Measurements from ENCODE around the gene PDK2. TPM values are rescaled to one million over a fixed set of nuclear protein-coding genes. Genes with fewer than 3 reads are reported as not detected.

PDK2 gene
- total and polyA plus RNA-seq, 2 experiments from 2014 or later = 12.0 to 15.9 TPM

DNA sequence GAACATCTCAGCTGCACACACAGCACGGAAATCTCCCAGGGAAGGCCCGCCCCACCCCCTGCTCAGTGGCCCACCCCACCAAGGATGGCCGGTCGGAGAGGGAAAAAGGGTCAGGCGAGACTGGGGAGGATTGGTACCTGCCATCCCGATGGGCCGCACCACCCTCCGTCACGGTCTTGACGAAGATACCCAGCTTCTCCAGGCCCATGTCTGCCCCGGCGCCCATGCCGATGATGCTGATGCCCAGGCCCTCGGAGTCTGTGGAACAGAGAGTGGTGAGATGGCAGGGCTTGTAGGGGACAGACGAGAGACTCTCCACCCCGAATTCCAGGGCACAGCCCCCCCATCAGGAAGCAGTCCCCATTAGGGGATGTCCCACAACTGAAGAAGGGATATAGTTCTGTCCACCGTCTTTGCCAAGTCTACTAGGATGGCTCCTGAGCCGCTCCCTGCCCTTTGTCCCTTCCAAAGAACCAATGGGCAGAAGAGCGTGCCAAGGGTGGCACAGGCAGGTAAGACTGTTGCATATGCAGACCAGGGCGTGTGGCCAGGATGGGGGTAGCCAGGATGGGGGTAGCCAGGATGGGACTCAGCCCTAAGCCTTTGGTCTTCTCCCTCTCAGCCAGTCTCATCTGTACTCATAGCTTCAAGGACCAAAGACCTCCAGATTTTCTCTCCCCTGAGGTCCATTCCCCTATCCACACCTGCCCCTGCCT is 48.5 kb downstream of the PDK2 start:
- H3K9me3 Mint-ChIP-seq = no peaks in the 10 kb centered on the region
- ATAC-seq (no peak), DNase-seq (ENCODE audit: low spot score) (no peak)
- Histone ChIP-seq H3F3A (replicated peaks; ENCODE audit: low read depth) (no peaks in the 10 kb centered on the region), H3K4me1 (ENCODE audit: insufficient read depth) (peaks cover 21% of the 10 kb centered on the region), H2AFZ (no peak overlapping the region), H3K27me3 (ENCODE audit: insufficient read depth) (peaks cover 11% of the 10 kb centered on the region), H3K4me2 (no peak overlapping the region), H3K9me2 (ENCODE audit: insufficient read depth) (no peaks in the 10 kb centered on the region), H3K4me3 (no peak overlapping the region), H3K27ac (ENCODE audit: low read depth) (no peak overlapping the region), H4K20me1 (replicated peaks; ENCODE audit: insufficient read depth) (no peaks in the 10 kb centered on the region), H3K79me2 (replicated peaks; ENCODE audit: insufficient read depth) (no peaks in the 10 kb centered on the region), H3K36me3 (ENCODE audit: insufficient read depth) (no peaks in the 10 kb centered on the region)
- TF ChIP-seq CREB1 (CRISPR knock-in tag; IDR thresholded peaks at IDR 0.05; ENCODE audit: low read depth) (no peak), POLR2AphosphoS5 (IDR thresholded peaks at IDR 0.05; ENCODE audit: low read depth) (no peak), NANOG (IDR thresholded peaks at IDR 0.05; ENCODE audit: borderline replicate concordance) (no peak), JUNB (IDR thresholded peaks at IDR 0.05; ENCODE audit: unreplicated experiment) (no peak), EZH2phosphoT487 (IDR thresholded peaks at IDR 0.05; ENCODE audit: unreplicated experiment) (no peak)
- H3K4me1 Mint-ChIP-seq = peaks cover 40% of the 10 kb centered on the region
- H3K4me3 Mint-ChIP-seq = no peak overlapping the region
- peaks cover 40% of the 10 kb centered on the region for H3K36me3 Mint-ChIP-seq (ENCODE audit: low read depth)
- no peak overlapping the region for H3K27ac Mint-ChIP-seq
- peaks cover 27% of the 10 kb centered on the region for H3K27me3 Mint-ChIP-seq (ENCODE audit: insufficient read depth, low read depth, poor library complexity)

DNA sequence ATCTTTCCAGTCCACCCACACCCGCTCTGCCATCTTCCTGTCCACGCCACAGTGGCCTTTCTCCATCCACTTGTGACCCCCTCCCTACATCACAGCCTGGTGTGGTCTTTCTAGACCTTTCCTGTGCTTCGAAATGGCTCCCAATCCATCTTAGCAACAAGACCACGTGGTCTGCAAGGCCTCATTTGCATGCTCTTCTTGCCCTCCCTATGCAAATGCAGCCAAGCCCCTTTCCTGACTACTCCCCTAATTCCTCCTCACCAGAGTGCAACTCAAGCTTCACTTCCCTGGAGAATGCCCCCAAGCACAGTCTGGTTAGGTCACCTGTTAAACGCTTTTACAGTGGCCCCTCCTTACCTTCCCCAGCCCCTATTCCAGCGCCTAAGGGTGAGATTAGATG is 49.2 kb downstream of the PDK2 start:
- Histone ChIP-seq H4K20me1 (replicated peaks; ENCODE audit: insufficient read depth) (no peaks in the 10 kb centered on the region), H3K36me3 (ENCODE audit: insufficient read depth) (no peaks in the 10 kb centered on the region), H3K4me2 (no peak overlapping the region), H3K4me3 (no peak overlapping the region), H3K79me2 (replicated peaks; ENCODE audit: insufficient read depth) (no peaks in the 10 kb centered on the region), H3K9me2 (ENCODE audit: insufficient read depth) (no peaks in the 10 kb centered on the region), H3F3A (replicated peaks; ENCODE audit: low read depth) (no peaks in the 10 kb centered on the region), H2AFZ (no peak overlapping the region), H3K27ac (ENCODE audit: low read depth) (no peak overlapping the region), H3K27me3 (ENCODE audit: insufficient read depth) (peaks cover 17% of the 10 kb centered on the region), H3K4me1 (ENCODE audit: insufficient read depth) (peaks cover 21% of the 10 kb centered on the region)
- Mint-ChIP-seq H3K9me3 (no peaks in the 10 kb centered on the region), H3K4me1 (peaks cover 43% of the 10 kb centered on the region), H3K27me3 (ENCODE audit: insufficient read depth, low read depth, poor library complexity) (peaks cover 28% of the 10 kb centered on the region), H3K36me3 (ENCODE audit: low read depth) (peaks cover 37% of the 10 kb centered on the region), H3K27ac (no peak overlapping the region), H3K4me3 (no peak overlapping the region; the same call in 2 of the 3 replicates)
- ATAC-seq (no peak), DNase-seq (ENCODE audit: low spot score) (no peak)
- TF ChIP-seq EZH2phosphoT487 (IDR thresholded peaks at IDR 0.05; ENCODE audit: unreplicated experiment) (no peak), STAT1 (IDR thresholded peaks at IDR 0.05; ENCODE audit: unreplicated experiment) (no peak), JUNB (IDR thresholded peaks at IDR 0.05; ENCODE audit: unreplicated experiment) (no peak), ZNF331 (CRISPR knock-in tag; IDR thresholded peaks at IDR 0.05; ENCODE audit: low read depth) (no peak), ZNF114 (CRISPR knock-in tag; IDR thresholded peaks at IDR 0.05) (no peak)
- TF ChIP-seq, protein P1, sequence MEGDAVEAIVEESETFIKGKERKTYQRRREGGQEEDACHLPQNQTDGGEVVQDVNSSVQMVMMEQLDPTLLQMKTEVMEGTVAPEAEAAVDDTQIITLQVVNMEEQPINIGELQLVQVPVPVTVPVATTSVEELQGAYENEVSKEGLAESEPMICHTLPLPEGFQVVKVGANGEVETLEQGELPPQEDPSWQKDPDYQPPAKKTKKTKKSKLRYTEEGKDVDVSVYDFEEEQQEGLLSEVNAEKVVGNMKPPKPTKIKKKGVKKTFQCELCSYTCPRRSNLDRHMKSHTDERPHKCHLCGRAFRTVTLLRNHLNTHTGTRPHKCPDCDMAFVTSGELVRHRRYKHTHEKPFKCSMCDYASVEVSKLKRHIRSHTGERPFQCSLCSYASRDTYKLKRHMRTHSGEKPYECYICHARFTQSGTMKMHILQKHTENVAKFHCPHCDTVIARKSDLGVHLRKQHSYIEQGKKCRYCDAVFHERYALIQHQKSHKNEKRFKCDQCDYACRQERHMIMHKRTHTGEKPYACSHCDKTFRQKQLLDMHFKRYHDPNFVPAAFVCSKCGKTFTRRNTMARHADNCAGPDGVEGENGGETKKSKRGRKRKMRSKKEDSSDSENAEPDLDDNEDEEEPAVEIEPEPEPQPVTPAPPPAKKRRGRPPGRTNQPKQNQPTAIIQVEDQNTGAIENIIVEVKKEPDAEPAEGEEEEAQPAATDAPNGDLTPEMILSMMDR (conservative IDR thresholded peaks at IDR 0.05; ENCODE audit: low read depth in 2 of 2) = no peak
- TF ChIP-seq, protein P2, sequence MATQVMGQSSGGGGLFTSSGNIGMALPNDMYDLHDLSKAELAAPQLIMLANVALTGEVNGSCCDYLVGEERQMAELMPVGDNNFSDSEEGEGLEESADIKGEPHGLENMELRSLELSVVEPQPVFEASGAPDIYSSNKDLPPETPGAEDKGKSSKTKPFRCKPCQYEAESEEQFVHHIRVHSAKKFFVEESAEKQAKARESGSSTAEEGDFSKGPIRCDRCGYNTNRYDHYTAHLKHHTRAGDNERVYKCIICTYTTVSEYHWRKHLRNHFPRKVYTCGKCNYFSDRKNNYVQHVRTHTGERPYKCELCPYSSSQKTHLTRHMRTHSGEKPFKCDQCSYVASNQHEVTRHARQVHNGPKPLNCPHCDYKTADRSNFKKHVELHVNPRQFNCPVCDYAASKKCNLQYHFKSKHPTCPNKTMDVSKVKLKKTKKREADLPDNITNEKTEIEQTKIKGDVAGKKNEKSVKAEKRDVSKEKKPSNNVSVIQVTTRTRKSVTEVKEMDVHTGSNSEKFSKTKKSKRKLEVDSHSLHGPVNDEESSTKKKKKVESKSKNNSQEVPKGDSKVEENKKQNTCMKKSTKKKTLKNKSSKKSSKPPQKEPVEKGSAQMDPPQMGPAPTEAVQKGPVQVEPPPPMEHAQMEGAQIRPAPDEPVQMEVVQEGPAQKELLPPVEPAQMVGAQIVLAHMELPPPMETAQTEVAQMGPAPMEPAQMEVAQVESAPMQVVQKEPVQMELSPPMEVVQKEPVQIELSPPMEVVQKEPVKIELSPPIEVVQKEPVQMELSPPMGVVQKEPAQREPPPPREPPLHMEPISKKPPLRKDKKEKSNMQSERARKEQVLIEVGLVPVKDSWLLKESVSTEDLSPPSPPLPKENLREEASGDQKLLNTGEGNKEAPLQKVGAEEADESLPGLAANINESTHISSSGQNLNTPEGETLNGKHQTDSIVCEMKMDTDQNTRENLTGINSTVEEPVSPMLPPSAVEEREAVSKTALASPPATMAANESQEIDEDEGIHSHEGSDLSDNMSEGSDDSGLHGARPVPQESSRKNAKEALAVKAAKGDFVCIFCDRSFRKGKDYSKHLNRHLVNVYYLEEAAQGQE (IDR thresholded peaks at IDR 0.05; ENCODE audit: unreplicated experiment) = no peak
